Panc1 (cell line): Measurements from ENCODE around the gene TBC1D22A. TPM values are rescaled to one million over a fixed set of nuclear protein-coding genes. Genes with fewer than 3 reads are reported as not detected.

Experiments used
- ATAC-seq: fragments of 200-7000 bp; cut with Tn5 transposase; 2 replicates; pipeline ENCODE4 v1.9.1; 2020; ENCODE audit warnings: mild to moderate bottlenecking, moderate library complexity
- BruUV-seq: library from RNA; stranded (reverse); fragments of 400-500 nt; replicated peaks from 2 replicates; lab custom pipeline; 2021; lab: Mats Ljungman, UMichigan
- CTCF ChIA-PET: fragments of 300-600 bp; sonication (Branson Sonifier 250); formaldehyde crosslinking; loops from one replicate; lab custom pipeline; 2022; ENCODE audit warnings: antibody characterized with exemption; lab: Charles Lee
- POLR2A ChIA-PET: fragments of 300-600 bp; sonication (Branson Sonifier 250); formaldehyde crosslinking; loops from one replicate; lab custom pipeline; 2022; ENCODE audit warnings: antibody characterized with exemption; lab: Charles Lee
- DNase-seq: peaks from one replicate; pipeline ENCODE4 v3.0.0-alpha.2; 2010; ENCODE audit warnings: low read depth, low spot score
- H3K27ac ChIP-seq: 2 replicates; pipeline ENCODE4 v1.5.1; 2011; ENCODE audit warnings: mild to moderate bottlenecking, low read length, inconsistent platforms
- H3K27me3 ChIP-seq: fragments of 200-500 bp; sonication (Bioruptor generic); 2 replicates; pipeline ENCODE4 v1.6.0; 2014; ENCODE audit warnings: low read length, inconsistent platforms; ENCODE audit not compliant: control insufficient read depth, insufficient read depth
- H3K36me3 ChIP-seq: fragments of 200-500 bp; sonication (Bioruptor generic); 2 replicates; pipeline ENCODE4 v1.5.1; 2014; ENCODE audit warnings: inconsistent platforms, mild to moderate bottlenecking, low read length, moderate library complexity; ENCODE audit not compliant: control insufficient read depth, insufficient read depth
- H3K4me1 ChIP-seq: 2 replicates; pipeline ENCODE4 v1.5.1; 2011; ENCODE audit warnings: inconsistent platforms, mild to moderate bottlenecking, low read length, moderate library complexity; ENCODE audit not compliant: control insufficient read depth, insufficient read depth
- H3K4me3 ChIP-seq, 2 experiments: 2 replicates each; pipeline ENCODE4 v1.5.1; 2011 to 2012; ENCODE audit warnings: low read depth in 2 of 2, low read length in 2 of 2, mild to moderate bottlenecking in 2 of 2, inconsistent platforms in 1 of 2, moderate library complexity in 1 of 2
- H3K9me3 ChIP-seq: fragments of 200-500 bp; sonication (Bioruptor generic); 2 replicates; pipeline ENCODE4 v1.5.1; 2014; ENCODE audit warnings: low read depth, mild to moderate bottlenecking, inconsistent platforms, low read length, moderate library complexity; ENCODE audit not compliant: control insufficient read depth, insufficient read depth
- POLR2AphosphoS5 ChIP-seq: IDR thresholded peaks from 2 replicates; pipeline ENCODE4 v1.6.1; 2012; ENCODE audit warnings: mild to moderate bottlenecking, low read depth, low read length, moderate library complexity
- SIN3A ChIP-seq: IDR thresholded peaks from 2 replicates; pipeline ENCODE4 v1.6.1; 2012; ENCODE audit warnings: low read depth, mild to moderate bottlenecking, low read length, moderate library complexity, borderline replicate concordance; ENCODE audit not compliant: insufficient read depth
- TCF7L2 ChIP-seq: IDR thresholded peaks from 2 replicates; pipeline ENCODE4 v1.6.1; 2011; ENCODE audit warnings: mild to moderate bottlenecking, low read depth, low read length, inconsistent platforms
- in situ Hi-C: cut with HindIII; loops from 2 replicates; pipeline ENCODE4 v1.10.0; 2016; ENCODE audit warnings: low sequenced_read_pairs, low pct_unique_long_range_greater_than_20kb
- intact Hi-C: fragments of 100-400 bp; cut with micrococcal nuclease; formaldehyde crosslinking; loops from one replicate; pipeline ENCODE4 v1.10.0; 2022; ENCODE audit not compliant: unreplicated experiment
- total RNA-seq: library from RNA; stranded (reverse); gene quantifications from one replicate; pipeline ENCODE4 v1.2.1, GENCODE V29; 2021; ENCODE audit not compliant: unreplicated experiment
- TF ChIP-seq, protein P1 (sequence below): fragments of 450-650 bp; IDR thresholded peaks from 2 replicates; pipeline ENCODE4 v1.5.1; 2017; ENCODE audit warnings: mild to moderate bottlenecking
- TF ChIP-seq, protein P2 (sequence below), 2 experiments: IDR thresholded peaks; 2 replicates each; pipeline ENCODE4 v1.6.1; 2011 to 2012; ENCODE audit warnings: low read depth in 2 of 2, control low read depth in 1 of 2, low read length in 1 of 2, mild to moderate bottlenecking in 1 of 2, moderate library complexity in 1 of 2; ENCODE audit not compliant: insufficient read depth in 1 of 2

Gene TBC1D22A
- total RNA-seq, 1 experiment from 2014 or later: 28.7 TPM

GRCh38 chr22:47135338-47135737, 372.9 kb downstream of the TBC1D22A start:
- no peak for DNase-seq
- POLR2A ChIA-PET: no interaction called here
- TF ChIP-seq, protein P1, sequence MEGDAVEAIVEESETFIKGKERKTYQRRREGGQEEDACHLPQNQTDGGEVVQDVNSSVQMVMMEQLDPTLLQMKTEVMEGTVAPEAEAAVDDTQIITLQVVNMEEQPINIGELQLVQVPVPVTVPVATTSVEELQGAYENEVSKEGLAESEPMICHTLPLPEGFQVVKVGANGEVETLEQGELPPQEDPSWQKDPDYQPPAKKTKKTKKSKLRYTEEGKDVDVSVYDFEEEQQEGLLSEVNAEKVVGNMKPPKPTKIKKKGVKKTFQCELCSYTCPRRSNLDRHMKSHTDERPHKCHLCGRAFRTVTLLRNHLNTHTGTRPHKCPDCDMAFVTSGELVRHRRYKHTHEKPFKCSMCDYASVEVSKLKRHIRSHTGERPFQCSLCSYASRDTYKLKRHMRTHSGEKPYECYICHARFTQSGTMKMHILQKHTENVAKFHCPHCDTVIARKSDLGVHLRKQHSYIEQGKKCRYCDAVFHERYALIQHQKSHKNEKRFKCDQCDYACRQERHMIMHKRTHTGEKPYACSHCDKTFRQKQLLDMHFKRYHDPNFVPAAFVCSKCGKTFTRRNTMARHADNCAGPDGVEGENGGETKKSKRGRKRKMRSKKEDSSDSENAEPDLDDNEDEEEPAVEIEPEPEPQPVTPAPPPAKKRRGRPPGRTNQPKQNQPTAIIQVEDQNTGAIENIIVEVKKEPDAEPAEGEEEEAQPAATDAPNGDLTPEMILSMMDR: no peak
- TF ChIP-seq TCF7L2 (no peak), SIN3A (no peak), POLR2AphosphoS5 (no peak)
- TF ChIP-seq, protein P2, sequence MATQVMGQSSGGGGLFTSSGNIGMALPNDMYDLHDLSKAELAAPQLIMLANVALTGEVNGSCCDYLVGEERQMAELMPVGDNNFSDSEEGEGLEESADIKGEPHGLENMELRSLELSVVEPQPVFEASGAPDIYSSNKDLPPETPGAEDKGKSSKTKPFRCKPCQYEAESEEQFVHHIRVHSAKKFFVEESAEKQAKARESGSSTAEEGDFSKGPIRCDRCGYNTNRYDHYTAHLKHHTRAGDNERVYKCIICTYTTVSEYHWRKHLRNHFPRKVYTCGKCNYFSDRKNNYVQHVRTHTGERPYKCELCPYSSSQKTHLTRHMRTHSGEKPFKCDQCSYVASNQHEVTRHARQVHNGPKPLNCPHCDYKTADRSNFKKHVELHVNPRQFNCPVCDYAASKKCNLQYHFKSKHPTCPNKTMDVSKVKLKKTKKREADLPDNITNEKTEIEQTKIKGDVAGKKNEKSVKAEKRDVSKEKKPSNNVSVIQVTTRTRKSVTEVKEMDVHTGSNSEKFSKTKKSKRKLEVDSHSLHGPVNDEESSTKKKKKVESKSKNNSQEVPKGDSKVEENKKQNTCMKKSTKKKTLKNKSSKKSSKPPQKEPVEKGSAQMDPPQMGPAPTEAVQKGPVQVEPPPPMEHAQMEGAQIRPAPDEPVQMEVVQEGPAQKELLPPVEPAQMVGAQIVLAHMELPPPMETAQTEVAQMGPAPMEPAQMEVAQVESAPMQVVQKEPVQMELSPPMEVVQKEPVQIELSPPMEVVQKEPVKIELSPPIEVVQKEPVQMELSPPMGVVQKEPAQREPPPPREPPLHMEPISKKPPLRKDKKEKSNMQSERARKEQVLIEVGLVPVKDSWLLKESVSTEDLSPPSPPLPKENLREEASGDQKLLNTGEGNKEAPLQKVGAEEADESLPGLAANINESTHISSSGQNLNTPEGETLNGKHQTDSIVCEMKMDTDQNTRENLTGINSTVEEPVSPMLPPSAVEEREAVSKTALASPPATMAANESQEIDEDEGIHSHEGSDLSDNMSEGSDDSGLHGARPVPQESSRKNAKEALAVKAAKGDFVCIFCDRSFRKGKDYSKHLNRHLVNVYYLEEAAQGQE (IDR thresholded peaks at IDR 0.05; ENCODE audit: insufficient read depth in 1 of 2, low read depth in 2 of 2, low read length in 1 of 2): no peak
- BruUV-seq: no TSS peak
- ATAC-seq: no peak
- H3K4me1 ChIP-seq: no peaks in the 10 kb centered on the region
- no peaks in the 10 kb centered on the region for H3K27me3 ChIP-seq
- intact Hi-C loops: no loop called here
- no peak overlapping the region for H3K27ac ChIP-seq
- in situ Hi-C loops: no loop called here
- no peaks in the 10 kb centered on the region for H3K9me3 ChIP-seq
- H3K36me3 ChIP-seq: no peaks in the 10 kb centered on the region
- H3K4me3 ChIP-seq: no peak overlapping the region
- CTCF ChIA-PET: no interaction called here

DNA sequence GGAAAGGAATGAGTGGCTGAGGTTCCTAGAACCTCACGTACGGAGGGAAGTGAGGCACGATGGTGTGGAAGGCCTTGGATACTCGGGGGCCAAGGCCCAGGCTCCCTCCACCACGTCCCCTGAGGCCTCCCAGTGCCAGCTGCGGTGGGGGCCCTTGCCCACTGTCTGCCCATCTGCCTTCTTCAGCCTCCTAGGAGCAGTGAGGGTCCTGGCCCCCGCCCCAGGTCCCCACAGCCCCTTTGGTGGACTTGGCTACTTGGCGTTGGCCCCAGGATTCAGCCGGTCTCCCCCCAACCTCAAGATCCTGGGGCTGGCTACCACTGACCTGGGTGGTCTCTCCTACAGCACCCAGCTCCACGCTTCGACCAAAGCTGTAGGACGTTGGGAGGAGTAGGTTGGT, 373.6 kb downstream of the TBC1D22A start:
- CTCF ChIA-PET: no interaction called here
- Histone ChIP-seq H3K9me3 (no peaks in the 10 kb centered on the region), H3K27me3 (no peaks in the 10 kb centered on the region), H3K36me3 (no peaks in the 10 kb centered on the region), H3K4me1 (no peaks in the 10 kb centered on the region), H3K4me3 (no peak overlapping the region), H3K27ac (no peak overlapping the region)
- POLR2A ChIA-PET: no interaction called here
- in situ Hi-C loops (no loop called here), intact Hi-C loops (no loop called here)
- ATAC-seq: no peak
- BruUV-seq: no TSS peak
- TF ChIP-seq, protein P1: no peak
- TF ChIP-seq, protein P2 (IDR thresholded peaks at IDR 0.05; ENCODE audit: insufficient read depth in 1 of 2, low read depth in 2 of 2, low read length in 1 of 2): no peak
- no peak for TF ChIP-seq POLR2AphosphoS5
- TF ChIP-seq TCF7L2: no peak
- no peak for TF ChIP-seq SIN3A
- no peak for DNase-seq
